ENCODE results near the gene ADAM22. TPM values are rescaled to one million over a fixed set of nuclear protein-coding genes. Genes with fewer than 3 reads are reported as not detected.

ADAM22 gene
- total RNA-seq, 1 experiment from 2014 or later: 10.0 TPM

GRCh38 chr7:88013981-88014380 is 79.9 kb downstream of the ADAM22 start:
- H3K27ac ChIP-seq (ENCODE audit: low read depth, low read length): no peak overlapping the region
- H3K36me3 ChIP-seq (ENCODE audit: control insufficient read depth in 1 of 2, insufficient read depth in 2 of 2, low read length in 2 of 2): no peaks in the 10 kb centered on the region
- ATAC-seq (no peak), DNase-seq (ENCODE audit: low read depth, low spot score) (no peak)
- H2AFZ ChIP-seq (ENCODE audit: low read depth, low read length, poor library complexity, severe bottlenecking): no peak overlapping the region
- POLR2A ChIA-PET: no interaction called here
- H3K4me1 ChIP-seq (ENCODE audit: control insufficient read depth in 1 of 2, insufficient read depth in 2 of 2, low read length in 2 of 2): no peaks in the 10 kb centered on the region
- TF ChIP-seq CBX3 (IDR thresholded peaks at IDR 0.05; ENCODE audit: low read depth): no peak
- no peak for TF ChIP-seq CEBPB (IDR thresholded peaks at IDR 0.05; ENCODE audit: low read depth)
- no peaks in the 10 kb centered on the region for H3K9me3 ChIP-seq (ENCODE audit: control insufficient read depth in 1 of 2, insufficient read depth in 1 of 2, low read depth in 1 of 2, low read length in 2 of 2)
- BruUV-seq (replicated peaks): no TSS peak
- no peaks in the 10 kb centered on the region for H3K27me3 ChIP-seq (ENCODE audit: insufficient read depth, low read length)
- no peaks in the 10 kb centered on the region for H3K9me2 ChIP-seq (ENCODE audit: insufficient read depth)
- intact Hi-C loops (cut with micrococcal nuclease): no loop called here
- no peaks in the 10 kb centered on the region for H3K79me2 ChIP-seq (ENCODE audit: insufficient read depth, low read length)
- no peak overlapping the region for H3K4me2 ChIP-seq (ENCODE audit: low read length)
- no peak overlapping the region for H3K9ac ChIP-seq (ENCODE audit: low read length)
- RAD21 ChIA-PET (ENCODE audit: low non-redundant PET in 1 of 2, low total read pairs in 2 of 2, uncharacterized antibody in 2 of 2, unreplicated experiment in 2 of 2): no interaction called here
- CTCF ChIA-PET: no interaction called here
- H3K4me3 ChIP-seq (replicated peaks in 1 of 2; ENCODE audit: low read depth in 1 of 2, low read length in 2 of 2): no peak overlapping the region
- no peaks in the 10 kb centered on the region for H4K20me1 ChIP-seq (ENCODE audit: insufficient read depth)

DNA sequence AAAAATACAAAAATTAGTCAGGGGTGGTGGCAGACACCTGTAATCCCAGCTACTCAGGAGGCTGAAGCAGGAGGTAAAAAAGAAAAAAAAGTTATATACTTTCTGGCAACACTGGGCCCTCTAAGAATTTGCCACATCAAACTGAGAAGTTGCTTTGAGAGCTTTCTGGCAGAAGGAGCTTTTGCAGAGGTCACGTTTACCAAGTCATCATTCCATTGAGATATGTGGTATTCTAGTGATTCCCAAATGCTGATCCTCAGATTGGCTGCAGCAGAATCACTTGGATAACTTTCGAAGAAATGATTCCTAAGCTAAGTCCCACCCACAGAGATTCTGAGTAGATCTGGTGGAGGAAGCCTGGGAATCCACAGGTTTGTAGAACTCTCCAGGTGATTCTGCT is 80.5 kb downstream of the ADAM22 start:
- ATAC-seq: no peak

More for the DNA sequence above, 80.5 kb downstream of the ADAM22 start:
- Histone ChIP-seq H3K9ac (ENCODE audit: low read length) (no peak overlapping the region), H3K4me1 (ENCODE audit: control insufficient read depth in 1 of 2, insufficient read depth in 2 of 2, low read length in 2 of 2) (no peaks in the 10 kb centered on the region), H2AFZ (ENCODE audit: low read depth, low read length, poor library complexity, severe bottlenecking) (no peak overlapping the region), H4K20me1 (ENCODE audit: insufficient read depth) (no peaks in the 10 kb centered on the region), H3K9me2 (ENCODE audit: insufficient read depth) (no peaks in the 10 kb centered on the region), H3K4me3 (replicated peaks in 1 of 2; ENCODE audit: low read depth in 1 of 2, low read length in 2 of 2) (no peak overlapping the region), H3K36me3 (ENCODE audit: control insufficient read depth in 1 of 2, insufficient read depth in 2 of 2, low read length in 2 of 2) (no peaks in the 10 kb centered on the region), H3K27ac (ENCODE audit: low read depth, low read length) (no peak overlapping the region), H3K9me3 (ENCODE audit: control insufficient read depth in 1 of 2, insufficient read depth in 1 of 2, low read depth in 1 of 2, low read length in 2 of 2) (no peaks in the 10 kb centered on the region), H3K4me2 (ENCODE audit: low read length) (no peak overlapping the region), H3K27me3 (ENCODE audit: insufficient read depth, low read length) (no peaks in the 10 kb centered on the region), H3K79me2 (ENCODE audit: insufficient read depth, low read length) (no peaks in the 10 kb centered on the region)
- ChIA-PET CTCF (no interaction called here), POLR2A (no interaction called here), RAD21 (ENCODE audit: low non-redundant PET in 1 of 2, low total read pairs in 2 of 2, uncharacterized antibody in 2 of 2, unreplicated experiment in 2 of 2) (no interaction called here)
- intact Hi-C loops (cut with micrococcal nuclease): no loop called here
- no peak for DNase-seq (ENCODE audit: low read depth, low spot score)
- TF ChIP-seq YY1 (IDR thresholded peaks at IDR 0.05; ENCODE audit: extremely low read depth, insufficient replicate concordance, low read depth, low read length): no peak
- TF ChIP-seq, protein P1, sequence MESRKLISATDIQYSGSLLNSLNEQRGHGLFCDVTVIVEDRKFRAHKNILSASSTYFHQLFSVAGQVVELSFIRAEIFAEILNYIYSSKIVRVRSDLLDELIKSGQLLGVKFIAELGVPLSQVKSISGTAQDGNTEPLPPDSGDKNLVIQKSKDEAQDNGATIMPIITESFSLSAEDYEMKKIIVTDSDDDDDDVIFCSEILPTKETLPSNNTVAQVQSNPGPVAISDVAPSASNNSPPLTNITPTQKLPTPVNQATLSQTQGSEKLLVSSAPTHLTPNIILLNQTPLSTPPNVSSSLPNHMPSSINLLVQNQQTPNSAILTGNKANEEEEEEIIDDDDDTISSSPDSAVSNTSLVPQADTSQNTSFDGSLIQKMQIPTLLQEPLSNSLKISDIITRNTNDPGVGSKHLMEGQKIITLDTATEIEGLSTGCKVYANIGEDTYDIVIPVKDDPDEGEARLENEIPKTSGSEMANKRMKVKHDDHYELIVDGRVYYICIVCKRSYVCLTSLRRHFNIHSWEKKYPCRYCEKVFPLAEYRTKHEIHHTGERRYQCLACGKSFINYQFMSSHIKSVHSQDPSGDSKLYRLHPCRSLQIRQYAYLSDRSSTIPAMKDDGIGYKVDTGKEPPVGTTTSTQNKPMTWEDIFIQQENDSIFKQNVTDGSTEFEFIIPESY (IDR thresholded peaks at IDR 0.05; ENCODE audit: extremely low read depth, insufficient replicate concordance, low read length): no peak
- no peak for TF ChIP-seq CBX3 (IDR thresholded peaks at IDR 0.05; ENCODE audit: low read depth)
- TF ChIP-seq CTCF (IDR thresholded peaks at IDR 0.05 in 2 of 3, conservative IDR thresholded peaks at IDR 0.05 in 1 of 3; ENCODE audit: borderline replicate concordance in 1 of 3, insufficient read depth in 1 of 3, low read depth in 2 of 3, low read length in 2 of 3): no peak
- BruUV-seq (replicated peaks): no TSS peak
